ENCODE results near the gene CHCHD4.
"Not testable (repeated sequence)": the region's sequence is repeated elsewhere in the genome, so short reads cannot be mapped to it uniquely, and the experiment has no call there.

The CHCHD4 gene

GRCh38 chr3:14121859-14122258 lies 2.8 kb downstream of the CHCHD4 start:
- Histone ChIP-seq H3K4me1 (ENCODE audit: control insufficient read depth, insufficient read depth, low read length) (peaks cover 22% of the 10 kb centered on the region), H3K4me3 (ENCODE audit: low read length) (no peak overlapping the region)

GRCh38 chr3:14120921-14121448 lies 3.7 kb downstream of the CHCHD4 start:
- not testable (repeated sequence) for H3K9ac ChIP-seq (ENCODE audit: low read length); H3K36me3 ChIP-seq (ENCODE audit: control insufficient read depth, insufficient read depth, low read length); H3K9me3 ChIP-seq (ENCODE audit: control insufficient read depth, low read length); H3K4me3 ChIP-seq (ENCODE audit: low read length); H3K27me3 ChIP-seq (ENCODE audit: control insufficient read depth, insufficient read depth, low read length)
- H3K4me1 ChIP-seq (ENCODE audit: control insufficient read depth, insufficient read depth, low read length), result peaks cover 13% of the 10 kb centered on the region

More at GRCh38 chr3:14121859-14122258, 2.8 kb downstream of the CHCHD4 start:
- no peaks in the 10 kb centered on the region for H3K36me3 ChIP-seq (ENCODE audit: control insufficient read depth, insufficient read depth, low read length)
- no peak overlapping the region for H3K9ac ChIP-seq (ENCODE audit: low read length)
- no peaks in the 10 kb centered on the region for H3K9me3 ChIP-seq (ENCODE audit: control insufficient read depth, low read length)
- H3K27me3 ChIP-seq (ENCODE audit: control insufficient read depth, insufficient read depth, low read length), result no peaks in the 10 kb centered on the region

GRCh38 chr3:14120111-14120920 lies 4.4 kb downstream of the CHCHD4 start:
- Histone ChIP-seq H3K9me3 (ENCODE audit: control insufficient read depth, low read length) (no peaks in the 10 kb centered on the region), H3K4me1 (ENCODE audit: control insufficient read depth, insufficient read depth, low read length) (peaks cover 10% of the 10 kb centered on the region), H3K9ac (ENCODE audit: low read length) (no peak overlapping the region), H3K4me3 (ENCODE audit: low read length) (no peak overlapping the region), H3K36me3 (ENCODE audit: control insufficient read depth, insufficient read depth, low read length) (no peaks in the 10 kb centered on the region), H3K27me3 (ENCODE audit: control insufficient read depth, insufficient read depth, low read length) (no peaks in the 10 kb centered on the region)

GRCh38 chr3:14119651-14120050 lies 5.0 kb downstream of the CHCHD4 start:
- no peak overlapping the region for H3K4me3 ChIP-seq (ENCODE audit: low read length)
- no peaks in the 10 kb centered on the region for H3K9me3 ChIP-seq (ENCODE audit: control insufficient read depth, low read length)
- no peaks in the 10 kb centered on the region for H3K27me3 ChIP-seq (ENCODE audit: control insufficient read depth, insufficient read depth, low read length)
- H3K9ac ChIP-seq (ENCODE audit: low read length), result no peak overlapping the region
- no peaks in the 10 kb centered on the region for H3K36me3 ChIP-seq (ENCODE audit: control insufficient read depth, insufficient read depth, low read length)
- peaks cover 10% of the 10 kb centered on the region for H3K4me1 ChIP-seq (ENCODE audit: control insufficient read depth, insufficient read depth, low read length)

- no peaks in the 10 kb centered on the region for H3K9me3 ChIP-seq (ENCODE audit: control insufficient read depth, low read length)
- peaks cover 6% of the 10 kb centered on the region for H3K4me1 ChIP-seq (ENCODE audit: control insufficient read depth, insufficient read depth, low read length)
- no peak overlapping the region for H3K4me3 ChIP-seq (ENCODE audit: low read length)
- H3K36me3 ChIP-seq (ENCODE audit: control insufficient read depth, insufficient read depth, low read length), result no peaks in the 10 kb centered on the region
- no peaks in the 10 kb centered on the region for H3K27me3 ChIP-seq (ENCODE audit: control insufficient read depth, insufficient read depth, low read length)
- H3K9ac ChIP-seq (ENCODE audit: low read length), result no peak overlapping the region
Observed at GRCh38 chr3:14118400-14119381, 6.0 kb downstream of the CHCHD4 start.

- Histone ChIP-seq H3K9ac (ENCODE audit: low read length) (no peak overlapping the region), H3K4me3 (ENCODE audit: low read length) (no peak overlapping the region), H3K27me3 (ENCODE audit: control insufficient read depth, insufficient read depth, low read length) (no peaks in the 10 kb centered on the region), H3K36me3 (ENCODE audit: control insufficient read depth, insufficient read depth, low read length) (no peaks in the 10 kb centered on the region), H3K9me3 (ENCODE audit: control insufficient read depth, low read length) (no peaks in the 10 kb centered on the region), H3K4me1 (ENCODE audit: control insufficient read depth, insufficient read depth, low read length) (no peaks in the 10 kb centered on the region)
Observed at GRCh38 chr3:14117468-14118399, 6.9 kb downstream of the CHCHD4 start.

GRCh38 chr3:14113965-14114635 lies 10.6 kb downstream of the CHCHD4 start:
- Histone ChIP-seq H3K9me3 (ENCODE audit: control insufficient read depth, low read length) (no peaks in the 10 kb centered on the region), H3K27me3 (ENCODE audit: control insufficient read depth, insufficient read depth, low read length) (no peaks in the 10 kb centered on the region), H3K9ac (ENCODE audit: low read length) (no peak overlapping the region), H3K36me3 (ENCODE audit: control insufficient read depth, insufficient read depth, low read length) (no peaks in the 10 kb centered on the region), H3K4me3 (ENCODE audit: low read length) (no peak overlapping the region), H3K4me1 (ENCODE audit: control insufficient read depth, insufficient read depth, low read length) (no peaks in the 10 kb centered on the region)

GRCh38 chr3:14110699-14111098 lies 14.0 kb downstream of the CHCHD4 start:
- Histone ChIP-seq H3K9me3 (ENCODE audit: control insufficient read depth, low read length) (no peaks in the 10 kb centered on the region), H3K36me3 (ENCODE audit: control insufficient read depth, insufficient read depth, low read length) (no peaks in the 10 kb centered on the region)

GRCh38 chr3:14109821-14110220 lies 14.8 kb downstream of the CHCHD4 start:
- not testable (repeated sequence) for H3K9ac ChIP-seq (ENCODE audit: low read length); H3K27me3 ChIP-seq (ENCODE audit: control insufficient read depth, insufficient read depth, low read length); H3K36me3 ChIP-seq (ENCODE audit: control insufficient read depth, insufficient read depth, low read length); H3K9me3 ChIP-seq (ENCODE audit: control insufficient read depth, low read length); H3K4me3 ChIP-seq (ENCODE audit: low read length); H3K4me1 ChIP-seq (ENCODE audit: control insufficient read depth, insufficient read depth, low read length)

More at GRCh38 chr3:14110699-14111098, 14.0 kb downstream of the CHCHD4 start:
- Histone ChIP-seq H3K27me3 (ENCODE audit: control insufficient read depth, insufficient read depth, low read length) (no peaks in the 10 kb centered on the region), H3K4me3 (ENCODE audit: low read length) (no peak overlapping the region), H3K9ac (ENCODE audit: low read length) (no peak overlapping the region), H3K4me1 (ENCODE audit: control insufficient read depth, insufficient read depth, low read length) (no peaks in the 10 kb centered on the region)

GRCh38 chr3:14097616-14098391 lies 26.9 kb downstream of the CHCHD4 start:
- Histone ChIP-seq H3K4me3 (ENCODE audit: low read length) (no peak overlapping the region), H3K9ac (ENCODE audit: low read length) (no peak overlapping the region), H3K4me1 (ENCODE audit: control insufficient read depth, insufficient read depth, low read length) (no peaks in the 10 kb centered on the region), H3K27me3 (ENCODE audit: control insufficient read depth, insufficient read depth, low read length) (no peaks in the 10 kb centered on the region), H3K9me3 (ENCODE audit: control insufficient read depth, low read length) (no peaks in the 10 kb centered on the region), H3K36me3 (ENCODE audit: control insufficient read depth, insufficient read depth, low read length) (no peaks in the 10 kb centered on the region)

All from mucosa of stomach (tissue), 1 donor.